ENCODE results near the gene DNAJC22. TPM values are rescaled to one million over a fixed set of nuclear protein-coding genes. Genes with fewer than 3 reads are reported as not detected.

DNAJC22 gene
- polyA plus RNA-seq, 1 donor from 2014 or later, result 0.54 TPM

DNA sequence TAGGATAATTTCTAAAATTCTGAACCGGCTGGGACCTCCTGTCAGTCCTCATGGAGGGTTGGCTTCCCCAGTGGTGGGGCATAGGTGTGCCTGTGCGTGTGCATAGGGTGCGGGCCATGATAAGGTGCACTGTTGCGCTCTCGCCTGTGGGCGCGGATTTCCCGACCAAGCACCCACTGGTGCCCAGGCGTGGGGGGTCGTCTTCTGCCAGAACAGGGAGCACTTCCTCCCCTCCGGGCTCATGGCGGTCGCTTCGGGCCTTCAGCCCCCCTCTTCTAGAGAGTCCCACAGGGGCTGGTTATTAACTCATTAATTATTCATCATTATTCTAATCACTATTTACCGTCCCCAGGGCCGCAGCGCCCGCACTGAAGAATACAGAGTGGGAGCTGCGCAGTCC lies 12.5 kb upstream of the DNAJC22 start:
- Histone ChIP-seq H3K4me2 (ENCODE audit: low read length) (no peak overlapping the region), H4K20me1 (ENCODE audit: insufficient read depth) (no peaks in the 10 kb centered on the region), H3K9me2 (ENCODE audit: insufficient read depth, low read length) (no peaks in the 10 kb centered on the region), H3K79me2 (replicated peaks; ENCODE audit: insufficient read depth, low read length) (no peaks in the 10 kb centered on the region), H3K36me3 (ENCODE audit: insufficient read depth, low read length) (no peaks in the 10 kb centered on the region), H3K9ac (ENCODE audit: low read length) (no peak overlapping the region), H3F3A (ENCODE audit: insufficient read depth, low read length, poor library complexity, severe bottlenecking) (no peaks in the 10 kb centered on the region), H3K27ac (ENCODE audit: low read length) (no peak overlapping the region), H3K4me3 (ENCODE audit: low read length) (no peak overlapping the region), H2AFZ (ENCODE audit: low read depth, low read length) (no peak overlapping the region), H3K27me3 (ENCODE audit: insufficient read depth, low read depth, low read length) (peaks cover 71% of the 10 kb centered on the region), H3K9me3 (ENCODE audit: low read length) (no peaks in the 10 kb centered on the region)
- TF ChIP-seq TAF1 (IDR thresholded peaks at IDR 0.05; ENCODE audit: low read depth) (no peak), EP300 (conservative IDR thresholded peaks at IDR 0.05; ENCODE audit: poor library complexity, severe bottlenecking) (no peak)
- TF ChIP-seq, protein P1, sequence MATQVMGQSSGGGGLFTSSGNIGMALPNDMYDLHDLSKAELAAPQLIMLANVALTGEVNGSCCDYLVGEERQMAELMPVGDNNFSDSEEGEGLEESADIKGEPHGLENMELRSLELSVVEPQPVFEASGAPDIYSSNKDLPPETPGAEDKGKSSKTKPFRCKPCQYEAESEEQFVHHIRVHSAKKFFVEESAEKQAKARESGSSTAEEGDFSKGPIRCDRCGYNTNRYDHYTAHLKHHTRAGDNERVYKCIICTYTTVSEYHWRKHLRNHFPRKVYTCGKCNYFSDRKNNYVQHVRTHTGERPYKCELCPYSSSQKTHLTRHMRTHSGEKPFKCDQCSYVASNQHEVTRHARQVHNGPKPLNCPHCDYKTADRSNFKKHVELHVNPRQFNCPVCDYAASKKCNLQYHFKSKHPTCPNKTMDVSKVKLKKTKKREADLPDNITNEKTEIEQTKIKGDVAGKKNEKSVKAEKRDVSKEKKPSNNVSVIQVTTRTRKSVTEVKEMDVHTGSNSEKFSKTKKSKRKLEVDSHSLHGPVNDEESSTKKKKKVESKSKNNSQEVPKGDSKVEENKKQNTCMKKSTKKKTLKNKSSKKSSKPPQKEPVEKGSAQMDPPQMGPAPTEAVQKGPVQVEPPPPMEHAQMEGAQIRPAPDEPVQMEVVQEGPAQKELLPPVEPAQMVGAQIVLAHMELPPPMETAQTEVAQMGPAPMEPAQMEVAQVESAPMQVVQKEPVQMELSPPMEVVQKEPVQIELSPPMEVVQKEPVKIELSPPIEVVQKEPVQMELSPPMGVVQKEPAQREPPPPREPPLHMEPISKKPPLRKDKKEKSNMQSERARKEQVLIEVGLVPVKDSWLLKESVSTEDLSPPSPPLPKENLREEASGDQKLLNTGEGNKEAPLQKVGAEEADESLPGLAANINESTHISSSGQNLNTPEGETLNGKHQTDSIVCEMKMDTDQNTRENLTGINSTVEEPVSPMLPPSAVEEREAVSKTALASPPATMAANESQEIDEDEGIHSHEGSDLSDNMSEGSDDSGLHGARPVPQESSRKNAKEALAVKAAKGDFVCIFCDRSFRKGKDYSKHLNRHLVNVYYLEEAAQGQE (IDR thresholded peaks at IDR 0.05; ENCODE audit: borderline replicate concordance), result no peak

DNA sequence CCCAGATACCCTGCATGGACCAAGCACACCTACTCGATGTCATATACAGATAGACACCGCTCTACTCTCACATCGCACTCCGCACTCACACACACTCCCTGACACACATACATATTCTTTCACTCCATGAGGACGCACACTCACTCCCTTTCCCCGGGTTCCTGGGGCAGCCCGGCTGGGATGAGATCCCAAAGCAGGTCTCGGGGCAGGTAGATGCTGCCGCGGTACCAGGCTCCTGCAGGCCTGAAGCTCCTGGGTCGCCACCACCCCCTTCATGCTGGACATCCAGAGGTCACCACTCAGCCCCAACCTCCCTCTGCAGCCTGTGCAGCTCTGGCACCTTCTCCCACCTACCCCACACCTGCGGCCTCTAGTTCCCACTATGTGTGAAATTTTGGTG lies 12.0 kb upstream of the DNAJC22 start:
- no peak overlapping the region for H2AFZ ChIP-seq (ENCODE audit: low read depth, low read length)

More for the DNA sequence above, 12.0 kb upstream of the DNAJC22 start:
- TF ChIP-seq SMC3 (conservative IDR thresholded peaks at IDR 0.05; ENCODE audit: poor library complexity), result no peak
- no peak for TF ChIP-seq POLR2AphosphoS5 (IDR thresholded peaks at IDR 0.05)
- TF ChIP-seq MXI1 (conservative IDR thresholded peaks at IDR 0.05; ENCODE audit: poor library complexity, severe bottlenecking), result no peak
- TF ChIP-seq EZH2 (IDR thresholded peaks at IDR 0.05; ENCODE audit: borderline replicate concordance, insufficient read depth, low read length, poor library complexity, severe bottlenecking), result no peak
- no peak for TF ChIP-seq TAF1 (IDR thresholded peaks at IDR 0.05; ENCODE audit: low read depth)
- TF ChIP-seq, protein P1 (IDR thresholded peaks at IDR 0.05; ENCODE audit: borderline replicate concordance), result no peak
- no peak for TF ChIP-seq RAD21 (conservative IDR thresholded peaks at IDR 0.05)
- TF ChIP-seq EP300 (conservative IDR thresholded peaks at IDR 0.05; ENCODE audit: poor library complexity, severe bottlenecking), result no peak
- Histone ChIP-seq H3K9me3 (ENCODE audit: low read length) (no peaks in the 10 kb centered on the region), H3K9ac (ENCODE audit: low read length) (no peak overlapping the region), H3K4me3 (ENCODE audit: low read length) (no peak overlapping the region), H3K9me2 (ENCODE audit: insufficient read depth, low read length) (no peaks in the 10 kb centered on the region), H3K36me3 (ENCODE audit: insufficient read depth, low read length) (no peaks in the 10 kb centered on the region), H3K4me2 (ENCODE audit: low read length) (no peak overlapping the region), H3K27me3 (ENCODE audit: insufficient read depth, low read depth, low read length) (peaks cover 72% of the 10 kb centered on the region), H3K27ac (ENCODE audit: low read length) (no peak overlapping the region), H3K79me2 (replicated peaks; ENCODE audit: insufficient read depth, low read length) (no peaks in the 10 kb centered on the region), H3F3A (ENCODE audit: insufficient read depth, low read length, poor library complexity, severe bottlenecking) (no peaks in the 10 kb centered on the region), H4K20me1 (ENCODE audit: insufficient read depth) (no peaks in the 10 kb centered on the region)
